ENCODE results near the gene SPHK2.
A peak's percentile ranks its signal among the peaks of the same experiment; 100 is the strongest.

Gene SPHK2

DNA sequence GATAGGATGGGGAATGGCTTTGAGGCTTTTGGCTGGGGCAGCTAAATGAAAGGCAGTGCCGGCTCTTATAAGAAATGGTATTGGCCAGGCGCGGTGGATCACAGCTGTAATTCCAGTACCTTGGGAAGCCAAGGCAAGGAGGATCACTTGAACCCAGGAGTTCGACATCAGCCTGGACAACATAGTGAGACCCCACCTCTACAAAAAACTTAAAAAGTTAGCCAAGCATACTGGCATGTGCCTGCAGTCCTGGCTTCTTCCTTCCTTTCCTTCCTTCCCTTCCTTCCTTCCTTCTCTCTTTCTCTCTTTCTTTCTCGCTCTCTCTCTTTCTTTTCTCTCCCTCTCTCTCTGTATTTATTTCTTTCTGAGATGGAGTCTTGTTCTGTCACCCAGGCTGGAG is 23.6 kb downstream of the SPHK2 start:
- Histone ChIP-seq H3K9me3 (ENCODE audit: control insufficient read depth, low read length) (no peaks in the 10 kb centered on the region), H3K4me3 (ENCODE audit: low read length) (no peak overlapping the region), H3K27me3 (replicated peaks; ENCODE audit: control insufficient read depth, insufficient read depth, low read length) (peaks cover 7% of the 10 kb centered on the region), H3K36me3 (ENCODE audit: control insufficient read depth, insufficient read depth, low read length, severe bottlenecking) (no peaks in the 10 kb centered on the region), H3K4me1 (ENCODE audit: control insufficient read depth, insufficient read depth, low read length) (peaks cover 21% of the 10 kb centered on the region), H3K9ac (ENCODE audit: low read length) (no peak overlapping the region)
- DNase-seq (ENCODE audit: low read depth): no peak

DNA sequence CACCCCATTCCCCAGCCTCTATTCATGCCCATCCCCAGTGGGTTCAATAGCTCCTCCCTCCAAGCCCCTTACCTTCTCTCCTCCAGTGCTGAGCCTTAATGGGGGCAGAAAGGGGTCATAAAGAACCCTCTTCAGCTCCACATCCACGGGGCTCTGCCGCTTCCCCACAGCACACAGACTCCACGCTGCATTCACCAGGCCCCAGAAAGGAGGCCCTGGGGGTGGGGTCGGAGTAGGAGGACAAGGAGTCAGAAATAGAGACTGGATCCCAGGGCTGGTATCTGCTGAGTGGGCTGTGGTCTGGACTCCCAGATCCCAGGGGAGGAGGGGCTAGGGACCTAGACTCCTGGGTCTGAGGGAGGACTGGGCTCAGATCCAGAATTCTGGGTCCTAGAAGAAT is 25.0 kb downstream of the SPHK2 start:
- peaks cover 7% of the 10 kb centered on the region for H3K27me3 ChIP-seq (replicated peaks; ENCODE audit: control insufficient read depth, insufficient read depth, low read length)
- no peak for DNase-seq (ENCODE audit: low read depth)
- H3K9ac ChIP-seq (ENCODE audit: low read length): no peak overlapping the region
- no peak overlapping the region for H3K4me3 ChIP-seq (ENCODE audit: low read length)
- no peaks in the 10 kb centered on the region for H3K36me3 ChIP-seq (ENCODE audit: control insufficient read depth, insufficient read depth, low read length, severe bottlenecking)
- H3K4me1 ChIP-seq (ENCODE audit: control insufficient read depth, insufficient read depth, low read length): peaks cover 17% of the 10 kb centered on the region
- no peaks in the 10 kb centered on the region for H3K9me3 ChIP-seq (ENCODE audit: control insufficient read depth, low read length)

DNA sequence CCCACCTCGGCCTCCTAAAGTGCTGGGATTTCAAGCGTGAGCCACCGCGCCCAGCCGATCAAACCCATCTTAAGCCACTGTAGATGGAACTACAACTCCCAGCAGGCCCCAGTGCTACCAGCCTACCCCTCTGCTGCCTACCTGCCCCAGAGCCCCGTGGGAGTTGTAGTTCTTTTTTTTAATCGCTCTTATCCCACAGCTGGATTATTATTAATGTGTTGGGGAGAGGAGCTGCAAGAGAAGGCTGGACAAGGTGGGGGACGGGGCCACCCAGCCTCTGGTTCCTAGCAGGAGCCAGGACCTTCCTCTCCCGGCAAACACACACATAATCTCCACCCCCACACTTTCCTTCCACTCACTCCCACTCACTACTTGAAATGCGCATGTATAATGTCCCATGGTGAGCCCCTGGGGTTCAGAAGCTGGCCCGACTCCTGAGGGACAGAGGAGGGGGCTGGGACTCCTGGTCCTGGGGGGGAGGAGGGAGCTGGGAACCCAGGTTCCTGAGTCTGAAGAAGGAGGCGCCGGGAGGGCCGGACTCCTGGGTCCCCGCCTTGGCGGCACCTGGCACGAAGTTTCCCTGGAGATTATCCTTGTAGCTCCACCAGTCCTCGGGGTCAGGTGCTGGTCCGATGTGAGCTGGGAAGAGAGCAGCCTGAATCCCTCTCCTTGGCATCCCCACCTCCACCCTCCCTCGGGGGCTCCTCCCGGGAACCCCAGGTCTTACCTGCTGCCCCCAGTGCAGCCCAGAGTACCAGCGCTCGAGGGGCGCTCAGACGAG is 25.7 kb downstream of the SPHK2 start:
- H3K9me3 ChIP-seq (ENCODE audit: control insufficient read depth, low read length): no peaks in the 10 kb centered on the region
- H3K27me3 ChIP-seq (replicated peaks; ENCODE audit: control insufficient read depth, insufficient read depth, low read length): peaks cover 7% of the 10 kb centered on the region
- H3K36me3 ChIP-seq (ENCODE audit: control insufficient read depth, insufficient read depth, low read length, severe bottlenecking): no peaks in the 10 kb centered on the region
- peak; percentile 81 for DNase-seq (ENCODE audit: low read depth)
- H3K4me3 ChIP-seq (ENCODE audit: low read length): no peak overlapping the region
- peak overlapping the region; percentile 54 for H3K9ac ChIP-seq (ENCODE audit: low read length)
- H3K4me1 ChIP-seq (ENCODE audit: control insufficient read depth, insufficient read depth, low read length): peaks cover 18% of the 10 kb centered on the region

DNA sequence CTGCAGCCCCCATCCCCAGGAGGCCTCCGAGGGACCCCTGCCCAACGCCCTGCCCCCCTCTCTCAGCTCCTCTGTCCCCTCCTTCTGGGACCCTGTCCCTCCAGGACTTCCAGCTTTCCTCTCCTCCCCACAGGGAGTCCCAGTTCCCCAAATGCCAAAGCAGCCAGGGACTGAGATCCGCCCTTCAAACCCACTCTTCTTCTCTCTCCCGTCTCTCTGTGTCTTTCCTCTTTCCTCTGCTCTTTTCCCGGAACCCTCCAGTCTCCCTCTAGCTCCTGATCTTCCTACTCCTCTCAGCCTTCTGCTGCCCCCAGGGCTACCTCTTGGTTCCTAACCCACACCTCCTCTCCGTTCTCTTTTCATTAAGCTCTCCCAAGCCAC is 26.3 kb downstream of the SPHK2 start:
- H3K27me3 ChIP-seq (replicated peaks; ENCODE audit: control insufficient read depth, insufficient read depth, low read length): peaks cover 7% of the 10 kb centered on the region
- no peak for DNase-seq (ENCODE audit: low read depth)
- H3K9ac ChIP-seq (ENCODE audit: low read length): peak overlapping the region; percentile 54
- H3K36me3 ChIP-seq (ENCODE audit: control insufficient read depth, insufficient read depth, low read length, severe bottlenecking): no peaks in the 10 kb centered on the region
- peak overlapping the region; percentile 68 for H3K4me3 ChIP-seq (ENCODE audit: low read length)
- H3K9me3 ChIP-seq (ENCODE audit: control insufficient read depth, low read length): no peaks in the 10 kb centered on the region
- H3K4me1 ChIP-seq (ENCODE audit: control insufficient read depth, insufficient read depth, low read length): peaks cover 18% of the 10 kb centered on the region

DNA sequence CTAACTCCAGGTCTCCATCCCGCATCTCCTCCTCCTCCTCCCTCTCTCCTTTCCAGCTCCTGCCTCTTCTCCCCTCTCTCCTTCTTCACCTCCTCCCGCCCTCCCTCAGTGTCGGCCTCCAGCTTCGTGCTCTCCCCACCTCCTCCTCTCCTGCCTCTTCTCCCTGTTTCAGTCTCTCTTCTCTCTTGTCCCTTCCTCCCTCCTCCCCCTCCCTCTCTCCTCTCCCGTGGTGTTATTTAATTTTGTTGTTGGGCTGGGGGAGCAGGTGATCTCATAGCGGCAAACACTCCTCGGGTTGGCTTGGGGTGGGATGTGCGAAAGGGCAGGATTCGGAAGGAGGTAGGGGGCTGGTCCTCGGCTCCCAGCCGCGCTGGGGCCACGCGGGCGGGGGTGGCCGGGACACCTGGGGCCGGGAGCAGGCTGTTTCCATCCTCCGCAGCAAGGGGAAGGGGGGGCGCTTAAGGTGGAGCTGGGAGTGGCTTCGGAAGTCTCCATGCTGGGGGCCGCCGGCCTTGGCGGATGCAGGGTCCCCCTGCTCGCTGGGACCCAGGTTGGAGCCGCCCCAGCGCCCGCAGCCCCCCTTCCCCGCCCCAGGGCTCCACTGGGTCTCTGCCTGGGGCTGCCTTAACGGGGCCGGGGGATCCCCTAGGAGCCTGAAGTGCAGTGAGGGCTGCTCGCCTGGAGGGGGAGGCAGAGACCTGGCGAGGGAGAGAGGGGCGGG is 26.9 kb downstream of the SPHK2 start, which contains the start of gene CA11:
Gene CA11 (minus strand): TSS at position 187 of the 721 bp plus-strand sequence. CDS start 555 bp downstream, outside the sequence.
- Histone ChIP-seq H3K27me3 (replicated peaks; ENCODE audit: control insufficient read depth, insufficient read depth, low read length) (peaks cover 7% of the 10 kb centered on the region), H3K36me3 (ENCODE audit: control insufficient read depth, insufficient read depth, low read length, severe bottlenecking) (no peaks in the 10 kb centered on the region), H3K9me3 (ENCODE audit: control insufficient read depth, low read length) (no peaks in the 10 kb centered on the region), H3K4me3 (ENCODE audit: low read length) (peak within 1 kb of the TSS; percentile 68), H3K4me1 (ENCODE audit: control insufficient read depth, insufficient read depth, low read length) (peaks cover 18% of the 10 kb centered on the region), H3K9ac (ENCODE audit: low read length) (peak within 1 kb of the TSS; percentile 54)
- DNase-seq (ENCODE audit: low read depth): peak; percentile 94

DNA sequence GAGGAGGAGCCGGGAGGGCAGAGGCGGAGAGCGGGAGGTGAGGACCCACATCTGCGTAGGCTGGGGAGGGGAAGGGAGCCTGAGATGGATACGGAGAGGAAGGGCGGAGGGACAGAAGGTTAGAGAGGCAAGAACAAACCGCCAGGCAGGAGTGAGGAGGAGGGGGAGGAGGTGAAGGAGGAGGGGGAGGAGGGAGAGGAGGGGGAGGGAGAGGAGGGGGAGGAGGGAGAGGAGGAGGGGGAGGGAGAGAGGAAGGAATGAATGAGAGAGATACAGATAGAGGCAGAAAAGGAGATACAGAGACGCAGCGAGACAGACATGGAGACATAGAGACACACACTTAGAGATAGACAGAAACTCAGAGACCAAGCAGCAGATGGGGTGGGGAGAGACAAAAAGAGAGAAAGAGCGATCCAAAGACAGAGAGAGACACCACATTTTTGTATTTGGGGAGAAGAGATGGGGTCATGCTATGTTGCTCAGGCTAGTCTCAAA is 27.5 kb downstream of the SPHK2 start:
- H3K9ac ChIP-seq (ENCODE audit: low read length): no peak overlapping the region
- H3K27me3 ChIP-seq (replicated peaks; ENCODE audit: control insufficient read depth, insufficient read depth, low read length): peaks cover 7% of the 10 kb centered on the region
- no peaks in the 10 kb centered on the region for H3K9me3 ChIP-seq (ENCODE audit: control insufficient read depth, low read length)
- peak overlapping the region; percentile 68 for H3K4me3 ChIP-seq (ENCODE audit: low read length)
- DNase-seq (ENCODE audit: low read depth): no peak
- H3K4me1 ChIP-seq (ENCODE audit: control insufficient read depth, insufficient read depth, low read length): peaks cover 18% of the 10 kb centered on the region
- no peaks in the 10 kb centered on the region for H3K36me3 ChIP-seq (ENCODE audit: control insufficient read depth, insufficient read depth, low read length, severe bottlenecking)

DNA sequence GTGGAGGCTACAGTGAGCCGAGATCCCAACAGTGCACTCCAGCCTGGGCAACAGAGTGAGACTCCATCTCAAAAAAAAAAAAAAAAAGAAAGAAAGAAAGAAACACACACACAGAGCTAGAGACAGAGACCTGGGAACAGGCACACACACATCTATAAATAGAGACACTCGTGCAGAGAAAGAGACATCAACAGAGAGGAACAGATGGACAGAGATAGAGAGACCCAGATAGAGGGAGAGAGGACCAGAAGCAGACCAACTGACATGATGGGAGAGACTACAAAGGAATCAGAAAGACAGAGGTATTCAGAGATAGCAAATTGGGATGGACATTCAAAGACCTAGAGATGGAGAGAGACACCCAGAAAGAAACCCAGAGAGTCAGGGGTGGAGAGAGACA is 28.8 kb downstream of the SPHK2 start:
- Histone ChIP-seq H3K4me3 (ENCODE audit: low read length) (no peak overlapping the region), H3K4me1 (ENCODE audit: control insufficient read depth, insufficient read depth, low read length) (peaks cover 18% of the 10 kb centered on the region), H3K9ac (ENCODE audit: low read length) (no peak overlapping the region), H3K36me3 (ENCODE audit: control insufficient read depth, insufficient read depth, low read length, severe bottlenecking) (no peaks in the 10 kb centered on the region), H3K9me3 (ENCODE audit: control insufficient read depth, low read length) (no peaks in the 10 kb centered on the region), H3K27me3 (replicated peaks; ENCODE audit: control insufficient read depth, insufficient read depth, low read length) (peaks cover 11% of the 10 kb centered on the region)
- no peak for DNase-seq (ENCODE audit: low read depth)

DNA sequence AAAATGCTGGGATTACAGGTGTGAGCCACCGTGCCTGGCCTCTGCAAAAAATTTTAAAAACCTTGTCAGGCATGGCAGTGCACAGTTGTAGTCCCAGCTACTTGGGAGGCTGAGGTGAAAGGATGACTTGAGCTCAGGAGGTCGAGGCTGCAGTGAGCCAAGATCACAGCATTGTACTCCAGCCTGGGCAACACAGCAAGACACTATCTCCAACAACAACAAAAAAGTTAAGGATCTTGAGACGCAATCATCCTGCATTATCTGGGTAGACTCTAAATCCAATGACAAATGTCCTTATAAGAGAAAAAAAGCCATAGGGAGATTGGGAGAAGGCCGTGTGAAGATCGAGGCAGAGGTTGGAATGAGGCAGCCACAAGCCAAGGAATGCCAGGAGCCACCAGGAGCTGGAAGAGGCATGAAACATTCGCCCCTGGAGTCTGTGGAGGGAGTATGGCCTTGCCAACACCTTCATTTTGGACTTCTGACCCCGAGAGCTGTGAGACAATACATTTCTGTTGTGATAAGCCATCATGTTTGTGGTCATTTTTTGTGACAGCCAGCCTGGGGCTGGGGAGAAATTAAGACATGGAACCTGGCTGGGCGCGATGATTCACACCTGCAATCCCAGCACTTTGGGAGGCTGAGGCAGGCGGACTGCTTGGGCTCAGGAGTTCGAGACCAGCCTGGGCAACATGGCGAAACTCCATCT is 31.8 kb downstream of the SPHK2 start:
- peaks cover 3% of the 10 kb centered on the region for H3K4me1 ChIP-seq (ENCODE audit: control insufficient read depth, insufficient read depth, low read length)
- H3K4me3 ChIP-seq (ENCODE audit: low read length): no peak overlapping the region
- H3K27me3 ChIP-seq (replicated peaks; ENCODE audit: control insufficient read depth, insufficient read depth, low read length): peaks cover 10% of the 10 kb centered on the region
- no peaks in the 10 kb centered on the region for H3K9me3 ChIP-seq (ENCODE audit: control insufficient read depth, low read length)
- no peaks in the 10 kb centered on the region for H3K36me3 ChIP-seq (ENCODE audit: control insufficient read depth, insufficient read depth, low read length, severe bottlenecking)
- H3K9ac ChIP-seq (ENCODE audit: low read length): no peak overlapping the region
- DNase-seq (ENCODE audit: low read depth): no peak

DNA sequence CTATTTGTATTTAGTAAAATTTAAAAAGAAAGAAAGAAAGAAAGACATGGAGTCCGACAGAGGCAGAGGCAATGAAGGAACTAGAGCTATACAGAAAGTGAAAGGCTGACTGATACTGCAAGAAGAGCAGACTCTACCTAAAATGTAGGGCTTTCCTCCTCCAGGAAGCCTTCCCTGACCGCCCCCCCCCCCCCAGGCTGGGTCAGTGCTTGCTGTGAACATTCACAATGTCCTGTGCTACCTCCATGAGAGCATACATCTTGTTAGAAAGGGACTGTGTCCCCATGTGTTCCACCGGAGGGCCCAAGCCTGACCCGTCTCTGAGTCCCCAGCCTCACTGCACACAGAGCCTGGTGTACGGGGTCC is 32.4 kb downstream of the SPHK2 start:
- Histone ChIP-seq H3K4me1 (ENCODE audit: control insufficient read depth, insufficient read depth, low read length) (peaks cover 3% of the 10 kb centered on the region), H3K9ac (ENCODE audit: low read length) (no peak overlapping the region), H3K9me3 (ENCODE audit: control insufficient read depth, low read length) (no peaks in the 10 kb centered on the region), H3K4me3 (ENCODE audit: low read length) (no peak overlapping the region), H3K36me3 (ENCODE audit: control insufficient read depth, insufficient read depth, low read length, severe bottlenecking) (no peaks in the 10 kb centered on the region), H3K27me3 (replicated peaks; ENCODE audit: control insufficient read depth, insufficient read depth, low read length) (peaks cover 10% of the 10 kb centered on the region)
- no peak for DNase-seq (ENCODE audit: low read depth)

DNA sequence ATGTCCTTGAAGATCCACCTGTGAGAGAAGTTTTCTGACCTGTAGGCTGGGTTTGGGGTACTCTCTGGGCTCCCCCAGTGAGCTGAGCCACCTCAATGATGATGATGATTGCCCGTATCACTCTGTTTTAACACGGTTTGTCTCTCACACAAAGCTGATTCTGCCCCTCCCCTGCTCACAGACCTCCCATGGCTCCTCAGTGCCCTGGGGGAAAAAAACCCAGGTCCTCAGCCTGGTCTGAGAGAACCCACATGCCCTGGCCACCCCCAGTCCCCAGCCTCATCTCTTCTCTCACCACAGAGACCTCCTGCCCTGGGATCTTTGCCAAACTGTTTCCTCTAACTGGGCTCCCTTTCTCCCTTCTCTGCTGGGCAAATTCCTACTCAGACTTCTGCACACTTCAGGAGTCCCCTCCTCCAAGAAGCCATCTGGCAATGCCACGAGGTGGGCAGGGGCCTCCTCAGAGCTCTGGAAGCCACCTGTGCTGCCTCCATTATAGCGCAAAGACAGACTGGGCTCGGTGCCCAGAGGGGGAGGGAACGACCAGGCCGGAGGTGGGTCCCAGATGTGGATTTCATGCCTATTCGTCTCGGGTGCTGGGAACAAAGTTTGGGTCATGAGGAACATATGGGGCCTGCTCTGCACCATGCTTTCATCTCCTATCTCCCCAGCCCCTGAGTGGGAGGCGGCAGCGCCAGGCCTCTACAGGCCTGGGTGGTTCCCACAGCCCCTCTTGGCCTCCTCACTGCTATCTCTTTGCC is 35.2 kb downstream of the SPHK2 start:
- Histone ChIP-seq H3K27me3 (replicated peaks; ENCODE audit: control insufficient read depth, insufficient read depth, low read length) (peaks cover 10% of the 10 kb centered on the region), H3K36me3 (ENCODE audit: control insufficient read depth, insufficient read depth, low read length, severe bottlenecking) (no peaks in the 10 kb centered on the region), H3K4me3 (ENCODE audit: low read length) (no peak overlapping the region), H3K4me1 (ENCODE audit: control insufficient read depth, insufficient read depth, low read length) (no peaks in the 10 kb centered on the region), H3K9ac (ENCODE audit: low read length) (no peak overlapping the region), H3K9me3 (ENCODE audit: control insufficient read depth, low read length) (no peaks in the 10 kb centered on the region)
- no peak for DNase-seq (ENCODE audit: low read depth)

Measured in adipocyte (in vitro differentiated cells).